Adrenal gland (tissue), 12 donors: ENCODE data around the gene TCF12. TPM values are rescaled to one million over a fixed set of nuclear protein-coding genes. Genes with fewer than 3 reads are reported as not detected.

Source experiments
- DNase-seq, 7 donors: peaks; one replicate each; pipeline ENCODE4 v3.0.0-alpha.2; 2019 to 2020
- H3K27ac ChIP-seq, 5 donors: fragments of 200-600 bp; sonication (generic) in 4 of 5; 1 replicate in 3 of 5; 2 replicates in 2 of 5; pipeline versions ENCODE4 v1.5.1 to v1.8.0; 2016 to 2020; ENCODE audit warnings: mild to moderate bottlenecking in 1 of 5
- H3K27me3 ChIP-seq: fragments of 200-600 bp; 2 replicates; pipeline ENCODE4 v1.8.0; 2021
- H3K36me3 ChIP-seq, 2 donors: fragments of 200-600 bp; replicated peaks in 1 of 2; 1 replicate in 1 of 2; 2 replicates in 1 of 2; pipeline versions ENCODE4 v1.5.1 to v1.8.0; 2018 to 2022
- H3K4me1 ChIP-seq, 2 donors: fragments of 200-600 bp; replicated peaks in 1 of 2; 1 replicate in 1 of 2; 2 replicates in 1 of 2; pipeline versions ENCODE4 v1.5.1 to v1.8.0; 2018 to 2021
- H3K4me3 ChIP-seq, 4 donors: fragments of 200-600 bp; sonication (generic) in 3 of 4; one replicate each; pipeline ENCODE4 v1.5.1; 2016 to 2018
- H3K9me3 ChIP-seq, 3 donors: fragments of 200-600 bp; sonication (generic) in 1 of 3; replicated peaks in 1 of 3; 1 replicate in 2 of 3; 2 replicates in 1 of 3; pipeline versions ENCODE4 v1.5.1 to v1.8.0; 2016 to 2021
- POLR2A ChIP-seq, 2 donors: fragments of 450-650 bp; IDR thresholded peaks; one replicate each; pipeline ENCODE4 v1.6.1; 2017; ENCODE audit warnings: antibody characterized with exemption in 2 of 2, mild to moderate bottlenecking in 2 of 2, moderate library complexity in 1 of 2
- WGBS, 4 donors: extraction: QIAGEN DNeasy Blood & Tissue Kit in 2 of 4; methylation state at CpG; one replicate each; pipeline versions ENCODE4 v1.1.5 to v1.1.7; 2013 to 2017; 5-methylcytosine and 5-hydroxymethylcytosine counted together
- intact Hi-C, 2 donors: fragments of 100-400 bp; cut with DNase I; formaldehyde crosslinking; loops; one replicate each; pipeline versions ENCODE4 v1.14.1 to v1.15.0; 2022 to 2023
- polyA plus RNA-seq, 3 donors: library from polyadenylated mRNA; stranded (reverse); fragments of 200-250 nt in 2 of 3; fragments of 350-450 nt in 1 of 3; fragmentation: Illumina TruSeq in 1 of 3; extraction: RNeasy Lipid Tissue Mini Kit (QIAGEN cat#74804) in 1 of 3; gene quantifications; one replicate each; pipeline ENCODE4 v1.2.3, GENCODE V29; 2013 to 2014
- total RNA-seq, 9 donors: library from RNA; depleted of rRNA in 4 of 9; stranded (reverse); fragments of >200 nt in 4 of 9; fragments of 120-200 nt in 1 of 9; fragmentation: NEBNext Ultra II Directional in 1 of 9; extraction: Animal tissue kit (Norgen Biotek cat#: 25700) in 1 of 9; gene quantifications; one replicate each; pipeline versions ENCODE4 v1.1.0 to v1.2.4, GENCODE V29; 2013 to 2023
- TF ChIP-seq, protein P1 (sequence below), 6 experiments: fragments of 450-650 bp in 4 of 6; fragments of 200-600 bp in 2 of 6; sonication (generic) in 1 of 6; IDR thresholded peaks; 1 replicate in 5 of 6; 2 replicates in 1 of 6; pipeline versions ENCODE4 v1.5.1 to v1.8.0; 2016 to 2021; ENCODE audit warnings: antibody characterized with exemption in 6 of 6, mild to moderate bottlenecking in 2 of 6, moderate library complexity in 1 of 6
- donor health status: healthy with polysubstance abuse.
- donor health status: Bipolar disorder and iron deficiency.
- donor health status: DM: yes; HTN: yes; CAD: no.
- donor health status: DM: no; HTN: no; CAD: no.
- donor health status: DM: no; HTN: no; CAD: no.
- donor health status: DM: yes; HTN: yes; CAD: no.

TCF12 gene
- total and polyA plus RNA-seq, 12 donors = 7.6 to 121 (median 75.6) TPM

DNA sequence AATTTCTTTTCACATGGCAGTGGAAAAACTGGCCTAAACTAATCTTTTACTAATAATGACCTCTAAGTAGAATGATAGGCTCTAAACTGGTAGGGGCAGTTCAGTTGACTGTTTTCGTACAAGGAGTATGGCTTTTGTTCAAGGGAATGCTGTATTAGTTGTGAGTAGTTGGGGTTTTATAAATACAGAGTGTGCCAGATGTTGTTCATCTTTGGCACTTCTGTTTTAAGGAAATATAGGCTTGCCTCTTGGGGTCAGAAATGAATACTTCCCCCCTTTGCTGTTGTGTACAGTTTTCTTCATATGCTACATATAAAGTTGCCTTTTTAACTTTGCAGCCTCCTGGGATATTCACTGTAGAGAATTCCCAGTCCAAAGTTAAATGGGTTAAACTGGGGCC lies 276.9 kb downstream of the TCF12 start:
- no peaks in the 10 kb centered on the region for H3K27me3 ChIP-seq
- no peak overlapping the region for H3K4me3 ChIP-seq
- no peak for TF ChIP-seq POLR2A (IDR thresholded peaks at IDR 0.05)
- TF ChIP-seq, protein P1, sequence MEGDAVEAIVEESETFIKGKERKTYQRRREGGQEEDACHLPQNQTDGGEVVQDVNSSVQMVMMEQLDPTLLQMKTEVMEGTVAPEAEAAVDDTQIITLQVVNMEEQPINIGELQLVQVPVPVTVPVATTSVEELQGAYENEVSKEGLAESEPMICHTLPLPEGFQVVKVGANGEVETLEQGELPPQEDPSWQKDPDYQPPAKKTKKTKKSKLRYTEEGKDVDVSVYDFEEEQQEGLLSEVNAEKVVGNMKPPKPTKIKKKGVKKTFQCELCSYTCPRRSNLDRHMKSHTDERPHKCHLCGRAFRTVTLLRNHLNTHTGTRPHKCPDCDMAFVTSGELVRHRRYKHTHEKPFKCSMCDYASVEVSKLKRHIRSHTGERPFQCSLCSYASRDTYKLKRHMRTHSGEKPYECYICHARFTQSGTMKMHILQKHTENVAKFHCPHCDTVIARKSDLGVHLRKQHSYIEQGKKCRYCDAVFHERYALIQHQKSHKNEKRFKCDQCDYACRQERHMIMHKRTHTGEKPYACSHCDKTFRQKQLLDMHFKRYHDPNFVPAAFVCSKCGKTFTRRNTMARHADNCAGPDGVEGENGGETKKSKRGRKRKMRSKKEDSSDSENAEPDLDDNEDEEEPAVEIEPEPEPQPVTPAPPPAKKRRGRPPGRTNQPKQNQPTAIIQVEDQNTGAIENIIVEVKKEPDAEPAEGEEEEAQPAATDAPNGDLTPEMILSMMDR (IDR thresholded peaks at IDR 0.05) = no peak
- intact Hi-C loops = no loop called here
- H3K36me3 ChIP-seq = peaks cover 0 to 17% of the 10 kb centered on the region in 2 donors
- H3K9me3 ChIP-seq = no peaks in the 10 kb centered on the region
- H3K4me1 ChIP-seq = peaks cover 0 to 11% of the 10 kb centered on the region in 2 donors
- no peak overlapping the region for H3K27ac ChIP-seq
- 94 to 97% (median 95%) methylated on average over 1 of the region's 1 CpG for WGBS, 4 donors
- DNase-seq = no peak

DNA sequence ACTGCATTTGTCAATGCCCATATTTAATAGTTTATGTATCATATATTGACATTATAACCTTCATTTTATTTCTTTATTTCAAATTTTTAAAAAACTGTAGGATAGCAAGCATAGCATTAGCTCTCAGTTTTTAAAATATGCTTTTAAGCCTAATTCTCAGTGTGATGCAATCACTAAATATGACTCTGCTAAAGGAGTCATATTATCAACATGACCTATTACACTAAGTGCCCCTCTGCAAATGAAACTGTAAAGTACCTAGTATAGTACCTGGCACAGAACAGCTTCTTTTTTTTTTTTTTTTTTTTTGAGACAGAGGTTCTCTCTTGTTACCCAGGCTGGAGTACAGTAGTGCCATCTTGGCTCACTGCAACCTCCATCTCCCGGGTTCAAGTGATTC lies 278.4 kb downstream of the TCF12 start:
- no peak overlapping the region for H3K27ac ChIP-seq
- intact Hi-C loops = no loop called here
- H3K4me1 ChIP-seq = peaks cover 0 to 11% of the 10 kb centered on the region in 2 donors
- DNase-seq = no peak
- no peaks in the 10 kb centered on the region for H3K27me3 ChIP-seq
- H3K9me3 ChIP-seq = no peaks in the 10 kb centered on the region
- WGBS, 4 donors = 92 to 100% (median 96%) methylated on average over 1 of the region's 1 CpG
- no peak overlapping the region for H3K4me3 ChIP-seq
- no peak for TF ChIP-seq POLR2A (IDR thresholded peaks at IDR 0.05)
- TF ChIP-seq, protein P1 (IDR thresholded peaks at IDR 0.05) = no peak
- H3K36me3 ChIP-seq = peaks cover 0 to 16% of the 10 kb centered on the region in 2 donors

DNA sequence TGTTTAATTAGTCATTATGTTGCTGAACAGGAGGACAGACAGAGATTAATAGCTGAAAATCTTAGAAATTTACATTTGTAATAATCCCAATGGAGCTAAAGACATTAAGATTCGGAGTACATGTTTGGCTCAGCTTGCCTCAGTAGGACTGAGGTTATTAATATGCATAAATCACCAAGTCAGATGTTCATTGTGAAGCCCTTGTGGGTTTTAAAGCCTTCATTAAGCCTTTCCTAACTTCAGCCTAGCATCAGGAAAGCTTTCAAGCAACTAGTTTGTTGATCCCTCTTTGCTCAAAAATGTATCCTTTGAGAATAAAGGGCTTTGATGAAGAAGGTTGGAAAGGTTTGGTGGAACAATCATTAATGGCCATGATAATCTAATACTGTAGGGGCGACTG lies 279.7 kb downstream of the TCF12 start:
- Histone ChIP-seq H3K27me3 (no peaks in the 10 kb centered on the region), H3K9me3 (no peaks in the 10 kb centered on the region), H3K36me3 (peaks cover 0 to 5% of the 10 kb centered on the region in 2 donors), H3K27ac (no peak overlapping the region), H3K4me1 (peaks cover 0 to 11% of the 10 kb centered on the region in 2 donors), H3K4me3 (no peak overlapping the region)
- WGBS, 4 donors = 85 to 93% (median 89%) methylated on average over 2 of the region's 2 CpGs
- intact Hi-C loops = no loop called here
- TF ChIP-seq, protein P1 (IDR thresholded peaks at IDR 0.05) = no peak
- no peak for TF ChIP-seq POLR2A (IDR thresholded peaks at IDR 0.05)
- no peak for DNase-seq

DNA sequence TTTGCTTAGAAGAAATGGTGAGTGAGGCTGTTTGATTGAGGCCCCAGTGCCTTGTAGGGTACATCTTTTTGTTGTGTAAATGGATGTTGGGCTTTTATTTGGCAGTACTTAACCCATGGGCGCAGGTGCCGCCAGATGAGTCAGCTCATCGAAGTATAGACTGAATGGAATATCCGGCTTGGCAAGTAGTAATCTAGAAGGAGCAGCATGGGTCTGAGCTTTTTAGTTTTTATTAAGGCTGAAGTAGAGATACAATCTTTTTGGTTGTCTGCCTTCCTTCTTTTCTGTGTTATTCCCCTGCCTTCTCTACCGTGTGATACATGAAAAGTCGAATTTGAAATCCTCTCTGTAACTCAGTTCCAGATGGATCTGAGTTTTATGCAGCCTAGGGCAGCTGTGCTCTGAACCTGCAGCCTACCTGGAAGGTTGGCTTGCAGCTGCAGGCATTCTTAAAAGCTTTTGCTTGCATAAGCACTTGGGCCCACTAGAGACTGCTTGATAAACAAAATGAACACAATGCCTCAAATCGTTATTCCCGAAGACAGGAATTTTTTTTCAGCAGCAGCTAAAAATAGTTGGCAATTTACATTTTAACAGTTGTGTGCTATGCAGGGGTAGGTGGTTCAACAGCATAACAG lies 280.3 kb downstream of the TCF12 start:
- WGBS, 4 donors = 57 to 64% (median 62%) methylated on average over 8 of the region's 8 CpGs
- no peak for DNase-seq
- H3K27ac ChIP-seq = no peak overlapping the region
- H3K4me1 ChIP-seq = peaks cover 0 to 11% of the 10 kb centered on the region in 2 donors
- H3K9me3 ChIP-seq = no peaks in the 10 kb centered on the region
- H3K36me3 ChIP-seq = no peaks in the 10 kb centered on the region
- TF ChIP-seq POLR2A (IDR thresholded peaks at IDR 0.05) = no peak
- TF ChIP-seq, protein P1 (IDR thresholded peaks at IDR 0.05) = no peak
- intact Hi-C loops = no loop called here
- no peak overlapping the region for H3K4me3 ChIP-seq
- H3K27me3 ChIP-seq = no peaks in the 10 kb centered on the region
